Measurements from ENCODE around the gene BCAP31.

- TF ChIP-seq EZH2 (IDR thresholded peaks at IDR 0.05; ENCODE audit: low read length, unreplicated experiment) = no peak
- no peak for TF ChIP-seq CTCF (conservative IDR thresholded peaks at IDR 0.05; ENCODE audit: low read depth, low read length)
- no peak for TF ChIP-seq EZH2phosphoT487 (IDR thresholded peaks at IDR 0.05; ENCODE audit: borderline replicate concordance, low read length)
These were observed 26.1 kb upstream of the BCAP31 start for GRCh38 chrX:153750127-153750774.

All from PC-3 (cell line).